MM.1S (cell line): ENCODE measurements around the gene ITIH4.

Experiments
- DNase-seq: peaks from one replicate; pipeline ENCODE4 v3.0.0-alpha.2; 2015
- H2AFZ ChIP-seq: fragments of 300-600 bp; sonication (generic); 2 replicates; pipeline ENCODE4 v1.6.0; 2016; ENCODE audit warnings: antibody characterized with exemption, low read length
- H3F3A ChIP-seq: fragments of 300-600 bp; sonication (generic); 2 replicates; pipeline ENCODE4 v1.6.1; 2016; ENCODE audit warnings: mild to moderate bottlenecking, antibody characterized with exemption, low read length, moderate library complexity, mixed read lengths; ENCODE audit not compliant: insufficient read depth
- H3K27ac ChIP-seq: fragments of 300-600 bp; sonication (generic); 2 replicates; pipeline ENCODE4 v1.5.1; 2016; ENCODE audit warnings: mild to moderate bottlenecking, low read length
- H3K27me3 ChIP-seq: fragments of 300-600 bp; sonication (generic); replicated peaks from 2 replicates; pipeline ENCODE4 v1.6.0; 2016; ENCODE audit warnings: low read length; ENCODE audit not compliant: insufficient read depth
- H3K36me3 ChIP-seq: fragments of 300-600 bp; sonication (generic); replicated peaks from 2 replicates; pipeline ENCODE4 v1.6.1; 2016; ENCODE audit warnings: mild to moderate bottlenecking, low read length, mixed read lengths; ENCODE audit not compliant: insufficient read depth
- H3K4me1 ChIP-seq: fragments of 300-600 bp; sonication (generic); 2 replicates; pipeline ENCODE4 v1.6.1; 2016; ENCODE audit warnings: low read length, mixed read lengths
- H3K4me2 ChIP-seq: fragments of 300-600 bp; sonication (generic); 2 replicates; pipeline ENCODE4 v1.6.0; 2016; ENCODE audit warnings: low read depth, low read length
- H3K4me3 ChIP-seq: fragments of 300-600 bp; sonication (generic); 2 replicates; pipeline ENCODE4 v1.5.1; 2016; ENCODE audit warnings: low read length, mixed read lengths
- H3K79me2 ChIP-seq: fragments of 300-600 bp; sonication (generic); 2 replicates; pipeline ENCODE4 v1.6.1; 2016; ENCODE audit warnings: mixed run types, low read length, mixed read lengths
- H3K9ac ChIP-seq: fragments of 300-600 bp; sonication (generic); 2 replicates; pipeline ENCODE4 v1.6.1; 2016; ENCODE audit warnings: low read length, mixed read lengths
- H3K9me2 ChIP-seq: fragments of 300-600 bp; sonication (generic); replicated peaks from 2 replicates; pipeline ENCODE4 v1.6.1; 2016; ENCODE audit warnings: mild to moderate bottlenecking, low read length, mixed read lengths; ENCODE audit not compliant: insufficient read depth
- H3K9me3 ChIP-seq: fragments of 300-600 bp; sonication (generic); replicated peaks from 2 replicates; pipeline ENCODE4 v1.6.1; 2016; ENCODE audit warnings: mild to moderate bottlenecking, low read length, mixed read lengths; ENCODE audit not compliant: insufficient read depth
- H4K20me1 ChIP-seq: fragments of 300-600 bp; sonication (generic); 2 replicates; pipeline ENCODE4 v1.6.1; 2016; ENCODE audit warnings: mild to moderate bottlenecking, low read length, moderate library complexity, mixed read lengths; ENCODE audit not compliant: insufficient read depth
- EZH2 ChIP-seq: fragments of 300-600 bp; sonication (generic); optimal IDR thresholded peaks from 2 replicates; pipeline ENCODE3; 2017; ENCODE audit warnings: low read depth, mild to moderate bottlenecking, antibody characterized with exemption, low read length, mixed read lengths
- EZH2phosphoT487 ChIP-seq: fragments of 300-600 bp; sonication (generic); IDR thresholded peaks from 2 replicates; pipeline ENCODE4 v1.6.1; 2018; ENCODE audit warnings: antibody characterized with exemption, low read length
- TF ChIP-seq, protein P1 (sequence below): fragments of 300-600 bp; sonication (generic); IDR thresholded peaks from 2 replicates; pipeline ENCODE4 v1.5.1; 2016; ENCODE audit warnings: antibody characterized with exemption, low read length, mixed read lengths

ITIH4 gene

DNA sequence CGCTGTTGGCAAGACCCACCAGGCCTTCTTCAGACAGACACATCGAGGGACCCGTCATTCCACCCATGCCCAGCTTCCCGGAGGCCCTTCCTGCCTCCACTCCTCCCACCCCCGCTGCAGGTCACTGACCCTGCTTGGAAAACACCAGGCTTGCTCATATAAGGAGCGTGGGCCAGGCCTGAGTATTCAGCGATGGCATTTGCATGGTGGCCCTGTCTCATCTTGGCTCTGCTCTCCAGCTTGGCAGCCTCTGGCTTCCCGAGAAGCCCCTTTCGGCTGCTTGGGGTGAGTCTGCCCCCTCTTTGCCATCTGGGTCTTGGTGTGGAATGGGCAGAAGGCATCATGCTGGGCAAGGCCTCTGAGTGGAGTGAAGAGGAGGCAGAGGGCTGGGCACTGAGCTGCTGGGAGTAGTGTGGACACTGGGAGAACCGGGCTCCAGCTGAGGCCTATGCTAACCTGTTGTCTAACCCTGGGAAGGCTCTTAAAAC is 35.8 kb downstream of the ITIH4 start, which contains the start of gene ITIH3:
ITIH3 (plus strand) TSS at position 185 of the 488 bp plus-strand sequence; CDS start at position 193, 8 bp downstream.
- H3K9me3 ChIP-seq, result no peaks in the 10 kb centered on the region
- no peaks in the 10 kb centered on the region for H4K20me1 ChIP-seq
- no peaks in the 10 kb centered on the region for H3K79me2 ChIP-seq
- no peak for TF ChIP-seq EZH2phosphoT487
- TF ChIP-seq, protein P1, sequence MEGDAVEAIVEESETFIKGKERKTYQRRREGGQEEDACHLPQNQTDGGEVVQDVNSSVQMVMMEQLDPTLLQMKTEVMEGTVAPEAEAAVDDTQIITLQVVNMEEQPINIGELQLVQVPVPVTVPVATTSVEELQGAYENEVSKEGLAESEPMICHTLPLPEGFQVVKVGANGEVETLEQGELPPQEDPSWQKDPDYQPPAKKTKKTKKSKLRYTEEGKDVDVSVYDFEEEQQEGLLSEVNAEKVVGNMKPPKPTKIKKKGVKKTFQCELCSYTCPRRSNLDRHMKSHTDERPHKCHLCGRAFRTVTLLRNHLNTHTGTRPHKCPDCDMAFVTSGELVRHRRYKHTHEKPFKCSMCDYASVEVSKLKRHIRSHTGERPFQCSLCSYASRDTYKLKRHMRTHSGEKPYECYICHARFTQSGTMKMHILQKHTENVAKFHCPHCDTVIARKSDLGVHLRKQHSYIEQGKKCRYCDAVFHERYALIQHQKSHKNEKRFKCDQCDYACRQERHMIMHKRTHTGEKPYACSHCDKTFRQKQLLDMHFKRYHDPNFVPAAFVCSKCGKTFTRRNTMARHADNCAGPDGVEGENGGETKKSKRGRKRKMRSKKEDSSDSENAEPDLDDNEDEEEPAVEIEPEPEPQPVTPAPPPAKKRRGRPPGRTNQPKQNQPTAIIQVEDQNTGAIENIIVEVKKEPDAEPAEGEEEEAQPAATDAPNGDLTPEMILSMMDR, result no peak
- TF ChIP-seq EZH2, result no peak
- no peak within 1 kb of the TSS for H3K4me2 ChIP-seq
- H3K4me1 ChIP-seq, result no peaks in the 10 kb centered on the region
- no peaks in the 10 kb centered on the region for H3K27me3 ChIP-seq
- no peak within 1 kb of the TSS for H3K27ac ChIP-seq
- H3F3A ChIP-seq, result no peaks in the 10 kb centered on the region
- no peak within 1 kb of the TSS for H3K9ac ChIP-seq
- H3K9me2 ChIP-seq, result no peaks in the 10 kb centered on the region
- no peaks in the 10 kb centered on the region for H3K36me3 ChIP-seq
- no peak within 1 kb of the TSS for H3K4me3 ChIP-seq
- H2AFZ ChIP-seq, result no peak within 1 kb of the TSS
- DNase-seq, result no peak

DNA sequence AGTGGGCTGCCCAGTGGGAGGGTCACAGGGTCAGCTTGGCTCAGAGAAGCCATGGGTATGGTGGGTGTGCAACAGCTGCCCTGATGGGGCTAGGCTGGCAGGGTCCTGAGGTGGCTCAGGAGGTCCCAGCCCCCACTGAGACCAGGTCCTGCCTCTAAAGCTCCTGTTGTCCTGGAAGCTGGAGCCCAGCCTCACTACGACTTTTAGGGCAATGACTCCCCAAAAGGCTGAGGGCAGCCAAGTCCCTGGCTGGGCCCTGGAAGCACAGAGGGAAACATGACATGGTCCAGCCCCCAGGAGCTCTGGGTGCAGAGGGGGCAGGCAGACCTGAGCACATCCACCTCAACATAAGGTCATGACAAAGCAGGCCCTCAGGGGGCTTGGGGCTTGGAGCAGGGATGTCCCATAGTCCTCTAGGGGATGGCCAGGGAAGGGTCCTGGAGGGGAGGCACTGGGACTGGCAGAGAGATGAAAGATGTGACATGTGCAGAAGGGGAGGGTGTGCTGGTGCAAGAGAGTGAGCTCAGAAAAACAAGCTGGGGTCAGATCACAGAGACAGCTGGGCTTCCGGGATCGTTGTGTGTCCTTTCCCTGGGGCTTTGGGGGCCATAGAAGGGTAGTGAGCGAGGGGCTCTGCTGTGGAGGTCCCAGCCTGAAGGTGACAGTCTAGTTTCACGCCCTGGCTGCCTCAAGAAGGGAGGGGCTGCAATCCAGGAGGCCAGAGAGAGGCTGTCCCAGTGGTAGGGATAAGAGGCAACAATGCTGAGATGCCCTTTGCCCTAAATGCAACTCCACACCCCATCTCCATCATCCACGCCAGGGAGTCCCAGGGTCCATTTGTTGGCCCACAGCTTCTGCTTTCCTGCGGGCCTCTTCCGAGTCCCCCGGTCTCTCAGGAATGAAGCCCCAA is 36.5 kb downstream of the ITIH4 start:
- TF ChIP-seq, protein P1, result no peak
- TF ChIP-seq EZH2 (no peak), EZH2phosphoT487 (no peak)
- no peak overlapping the region for H3K4me3 ChIP-seq
- no peak for DNase-seq
- no peak overlapping the region for H3K9ac ChIP-seq
- H3K36me3 ChIP-seq, result no peaks in the 10 kb centered on the region
- H4K20me1 ChIP-seq, result no peaks in the 10 kb centered on the region
- no peaks in the 10 kb centered on the region for H3F3A ChIP-seq
- no peaks in the 10 kb centered on the region for H3K9me3 ChIP-seq
- no peak overlapping the region for H3K4me2 ChIP-seq
- no peaks in the 10 kb centered on the region for H3K27me3 ChIP-seq
- H3K79me2 ChIP-seq, result no peaks in the 10 kb centered on the region
- H3K4me1 ChIP-seq, result no peaks in the 10 kb centered on the region
- no peak overlapping the region for H3K27ac ChIP-seq
- H2AFZ ChIP-seq, result no peak overlapping the region
- H3K9me2 ChIP-seq, result no peaks in the 10 kb centered on the region

DNA sequence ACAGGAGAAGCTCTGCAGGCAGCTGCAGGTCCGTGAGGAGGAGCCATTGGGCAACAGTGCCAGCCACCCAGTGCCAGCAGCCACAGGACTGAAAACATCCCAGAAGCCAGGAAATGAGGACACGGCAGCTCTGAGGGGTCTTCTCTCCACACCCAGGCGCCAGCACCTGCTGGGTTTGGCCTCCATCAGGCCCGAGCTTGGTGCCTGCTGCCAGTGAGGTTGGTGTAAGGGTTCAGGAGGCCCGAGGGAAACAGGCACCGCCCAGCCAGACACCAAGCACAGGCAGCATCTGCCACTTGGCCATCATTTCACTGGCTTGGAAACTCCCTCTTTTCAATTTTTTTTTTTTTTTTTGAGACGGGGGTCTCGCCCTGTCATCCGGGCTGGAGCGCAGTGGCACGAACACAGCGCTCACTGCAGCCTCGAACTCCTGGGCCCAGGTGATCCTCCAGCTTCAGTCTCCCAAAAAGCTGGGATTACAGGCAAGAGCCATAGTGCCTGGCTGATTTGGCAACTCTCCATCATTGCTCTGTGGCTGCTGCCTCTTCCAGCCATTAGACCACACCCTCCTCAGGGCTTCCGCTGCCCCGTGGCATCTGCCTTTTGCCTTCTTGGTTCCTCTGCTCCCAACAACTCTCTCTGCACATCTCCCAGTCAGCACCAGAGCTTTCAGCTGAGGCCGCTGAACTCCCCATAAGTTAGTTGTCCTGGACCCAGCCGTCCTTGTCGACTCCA is 37.3 kb downstream of the ITIH4 start:
- Histone ChIP-seq H3K36me3 (no peaks in the 10 kb centered on the region), H3K79me2 (no peaks in the 10 kb centered on the region), H3K9me3 (no peaks in the 10 kb centered on the region), H3K9me2 (no peaks in the 10 kb centered on the region), H3K27me3 (no peaks in the 10 kb centered on the region), H3K9ac (no peak overlapping the region), H3K4me2 (no peak overlapping the region), H3K27ac (no peak overlapping the region), H3K4me3 (no peak overlapping the region), H4K20me1 (no peaks in the 10 kb centered on the region), H2AFZ (no peak overlapping the region), H3K4me1 (no peaks in the 10 kb centered on the region), H3F3A (no peaks in the 10 kb centered on the region)
- no peak for DNase-seq
- TF ChIP-seq EZH2 (no peak), EZH2phosphoT487 (no peak)
- TF ChIP-seq, protein P1, result no peak
